ENCODE measurements around the gene SFMBT1.
A peak's percentile ranks its signal among the peaks of the same experiment; 100 is the strongest.
"Not testable (repeated sequence)": the region's sequence is repeated elsewhere in the genome, so short reads cannot be mapped to it uniquely, and the experiment has no call there.

The SFMBT1 gene

GRCh38 chr3:53038679-53039375 lies 7.0 kb downstream of the SFMBT1 start:
- no peak for DNase-seq (ENCODE audit: low read depth in 3 of 3)

- no peak for DNase-seq (ENCODE audit: low read depth in 3 of 3)
Observed at GRCh38 chr3:53035825-53036619, 9.9 kb downstream of the SFMBT1 start.

- DNase-seq (ENCODE audit: low read depth in 3 of 3) = not testable (repeated sequence)
Observed at GRCh38 chr3:53035018-53035417, 10.9 kb downstream of the SFMBT1 start.

DNA sequence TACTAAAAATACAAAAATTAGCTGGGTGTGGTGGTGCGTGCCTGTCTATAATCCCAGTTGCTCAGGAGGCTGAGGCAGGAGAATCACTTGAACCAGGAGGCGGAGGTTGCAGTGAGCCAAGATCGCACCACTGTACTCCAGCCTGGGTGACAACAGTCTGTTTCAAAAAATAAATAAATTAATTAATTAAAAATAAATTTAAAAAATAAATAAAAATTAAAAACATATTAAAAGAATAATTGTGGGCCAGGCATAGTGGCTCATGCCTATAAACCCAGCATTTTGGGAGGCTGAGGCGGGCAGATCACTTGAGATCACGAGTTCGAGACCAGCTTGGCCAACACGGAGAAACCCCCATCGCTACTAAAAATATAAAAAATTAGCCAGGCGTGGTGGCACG lies 11.5 kb downstream of the SFMBT1 start:
- not testable (repeated sequence) for DNase-seq (ENCODE audit: low read depth in 3 of 3)

DNA sequence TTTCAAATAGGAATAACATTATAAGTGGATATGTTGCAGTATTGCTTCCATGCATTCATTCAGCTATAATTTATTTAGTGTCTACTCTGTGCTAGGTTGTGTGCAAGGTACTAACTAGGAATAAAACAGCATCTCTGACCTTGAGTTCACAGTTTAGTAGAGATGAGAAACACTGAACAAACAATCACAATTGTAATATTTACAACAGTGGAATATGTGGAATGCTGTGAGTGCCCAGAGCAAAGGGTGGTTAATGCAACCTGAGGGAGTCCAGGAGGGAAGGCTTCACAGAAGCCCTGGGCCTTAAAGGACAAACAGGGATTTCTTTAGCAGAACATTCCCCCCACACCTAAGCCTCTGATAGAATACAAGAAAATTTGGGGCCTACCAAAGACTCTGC lies 13.3 kb downstream of the SFMBT1 start:
- no peak for DNase-seq (ENCODE audit: low read depth in 3 of 3)

DNA sequence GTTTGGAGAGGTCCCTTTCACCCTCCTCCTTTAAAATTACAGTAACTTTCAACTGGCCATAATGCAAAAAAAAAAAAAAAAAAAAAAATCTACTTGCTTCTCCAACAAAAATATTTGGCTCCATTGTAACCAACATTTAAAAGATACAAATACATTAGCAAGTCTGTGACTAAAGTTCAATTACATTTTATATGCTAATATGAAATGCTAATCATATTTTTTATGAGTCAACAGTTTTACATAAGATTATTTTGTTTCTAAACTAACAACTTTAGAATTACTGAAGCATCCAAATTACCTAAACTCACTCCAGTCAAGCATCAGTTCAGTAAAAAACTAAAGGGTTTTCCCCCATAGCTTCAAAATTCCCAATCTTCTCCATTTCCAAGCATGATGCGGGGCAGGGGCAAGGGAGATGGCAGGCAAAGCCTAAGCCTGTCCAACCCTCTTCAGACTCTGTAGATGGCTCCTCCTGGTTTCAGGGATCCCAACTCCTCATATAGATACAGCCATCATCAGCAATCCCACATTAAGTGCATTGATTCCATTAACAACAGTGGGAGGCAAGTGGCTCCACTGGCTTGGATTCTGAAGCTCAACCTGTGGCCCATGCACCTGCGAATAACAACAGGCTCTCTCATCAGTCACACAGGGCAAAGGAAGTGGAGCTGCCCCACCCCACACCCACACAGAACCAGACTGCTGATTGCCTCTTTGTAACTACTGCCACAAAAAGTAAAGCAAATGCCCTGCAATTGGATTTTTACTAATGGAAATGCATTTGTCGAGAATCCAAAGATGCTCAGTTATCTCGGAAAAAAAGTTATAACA lies 15.0 kb downstream of the SFMBT1 start:
- DNase-seq (ENCODE audit: low read depth in 3 of 3) = peak in 2 of 3 experiments; percentile 23 to 38

DNA sequence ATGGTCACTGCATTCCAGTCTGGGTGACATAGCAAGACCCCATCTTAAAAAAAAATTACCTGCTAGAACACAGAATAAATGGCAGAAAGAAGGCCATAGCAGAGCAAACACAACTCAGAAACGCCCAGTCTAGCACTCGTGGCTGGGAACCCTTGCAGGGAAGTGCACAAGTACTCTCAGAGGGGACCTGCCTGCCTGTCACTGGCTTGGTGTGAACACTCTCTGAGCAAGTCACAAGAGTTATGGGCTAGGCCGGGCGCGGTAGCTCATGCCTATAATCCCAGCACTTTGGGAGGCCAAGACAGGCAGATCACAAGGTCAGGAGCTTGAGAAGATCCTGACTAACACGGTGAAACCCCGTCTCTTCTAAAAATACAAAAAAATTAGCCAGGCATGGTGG lies 17.2 kb downstream of the SFMBT1 start:
- DNase-seq (ENCODE audit: low read depth in 3 of 3) = no peak

DNA sequence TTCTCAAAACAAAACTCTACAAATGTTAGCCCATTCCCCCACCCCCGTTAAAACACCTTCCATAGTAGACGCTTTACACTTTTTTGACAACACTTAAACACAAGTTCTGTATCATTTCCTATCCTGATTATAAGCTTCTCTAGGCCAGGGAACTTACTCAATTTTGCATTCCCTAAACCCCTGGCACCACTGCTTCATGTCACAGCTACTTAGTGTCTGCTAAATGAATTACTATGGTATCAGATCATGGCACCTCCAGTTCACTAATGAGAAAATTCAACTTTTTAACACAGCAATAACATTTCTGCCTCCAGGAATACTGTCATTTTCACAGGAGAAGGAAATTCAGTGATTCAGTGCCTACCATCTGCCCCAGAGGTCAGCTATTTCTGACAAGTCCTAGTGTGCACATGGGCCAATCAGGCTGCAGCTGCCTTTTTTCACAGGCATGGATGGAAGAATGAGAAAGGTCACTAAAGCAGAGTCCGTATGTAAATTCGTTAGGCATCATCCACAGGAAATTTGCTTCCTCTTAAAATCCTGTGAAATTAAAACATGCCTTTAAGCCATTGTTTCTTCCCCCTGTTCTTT lies 18.5 kb downstream of the SFMBT1 start:
- DNase-seq (ENCODE audit: low read depth in 3 of 3) = no peak

- no peak for DNase-seq (ENCODE audit: low read depth in 3 of 3)
Observed at GRCh38 chr3:53026382-53027162, 19.3 kb downstream of the SFMBT1 start.

- DNase-seq (ENCODE audit: low read depth in 3 of 3) = no peak
Observed at GRCh38 chr3:53024315-53024714, 21.6 kb downstream of the SFMBT1 start.

DNA sequence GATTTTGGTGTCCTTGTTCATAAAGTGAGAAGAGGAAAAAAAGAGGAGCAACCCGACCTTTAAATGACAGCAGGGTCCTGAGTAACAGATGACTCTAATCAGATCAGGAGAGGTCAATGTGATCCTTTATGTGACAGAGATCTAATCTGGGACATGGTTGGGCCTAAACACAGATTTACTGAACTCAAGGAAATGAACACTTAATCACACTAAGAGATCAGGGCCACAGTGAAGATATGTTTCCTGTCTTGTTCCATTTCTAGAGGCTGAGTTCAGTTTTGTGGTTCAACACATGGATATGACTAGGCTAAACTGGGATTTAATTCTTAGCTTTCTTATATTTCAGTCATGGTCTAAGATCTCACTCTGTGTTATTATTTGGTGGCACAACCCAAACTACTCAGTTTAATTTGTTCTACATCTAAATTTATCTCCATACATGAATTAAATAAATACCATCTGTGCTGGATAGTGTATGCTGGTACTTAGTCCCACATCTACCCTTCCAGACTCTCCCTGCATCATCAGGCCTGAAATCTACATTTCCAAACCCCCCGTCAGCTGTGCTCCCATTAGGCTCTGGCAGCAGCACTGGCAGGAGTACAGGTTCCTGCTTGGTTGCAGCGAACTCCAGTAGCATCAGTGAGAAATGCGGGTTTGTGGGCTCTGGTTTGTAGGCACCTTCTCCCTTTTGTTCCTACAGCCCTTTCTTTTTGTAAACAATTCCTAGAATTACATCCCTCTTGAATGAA lies 22.6 kb downstream of the SFMBT1 start:
- DNase-seq (ENCODE audit: low read depth in 3 of 3) = no peak

GRCh38 chr3:53022647-53023046 lies 23.2 kb downstream of the SFMBT1 start:
- DNase-seq (ENCODE audit: low read depth in 3 of 3) = no peak

- no peak for DNase-seq (ENCODE audit: low read depth in 3 of 3)
Observed at GRCh38 chr3:53016236-53016635, 29.6 kb downstream of the SFMBT1 start.

- no peak for DNase-seq (ENCODE audit: low read depth in 3 of 3)
Observed at GRCh38 chr3:53011324-53011723, 34.5 kb downstream of the SFMBT1 start.

GRCh38 chr3:53009826-53010539 lies 35.9 kb downstream of the SFMBT1 start:
- no peak for DNase-seq (ENCODE audit: low read depth in 3 of 3)

GRCh38 chr3:53008932-53009331 lies 36.9 kb downstream of the SFMBT1 start:
- DNase-seq (ENCODE audit: low read depth in 3 of 3) = no peak

DNA sequence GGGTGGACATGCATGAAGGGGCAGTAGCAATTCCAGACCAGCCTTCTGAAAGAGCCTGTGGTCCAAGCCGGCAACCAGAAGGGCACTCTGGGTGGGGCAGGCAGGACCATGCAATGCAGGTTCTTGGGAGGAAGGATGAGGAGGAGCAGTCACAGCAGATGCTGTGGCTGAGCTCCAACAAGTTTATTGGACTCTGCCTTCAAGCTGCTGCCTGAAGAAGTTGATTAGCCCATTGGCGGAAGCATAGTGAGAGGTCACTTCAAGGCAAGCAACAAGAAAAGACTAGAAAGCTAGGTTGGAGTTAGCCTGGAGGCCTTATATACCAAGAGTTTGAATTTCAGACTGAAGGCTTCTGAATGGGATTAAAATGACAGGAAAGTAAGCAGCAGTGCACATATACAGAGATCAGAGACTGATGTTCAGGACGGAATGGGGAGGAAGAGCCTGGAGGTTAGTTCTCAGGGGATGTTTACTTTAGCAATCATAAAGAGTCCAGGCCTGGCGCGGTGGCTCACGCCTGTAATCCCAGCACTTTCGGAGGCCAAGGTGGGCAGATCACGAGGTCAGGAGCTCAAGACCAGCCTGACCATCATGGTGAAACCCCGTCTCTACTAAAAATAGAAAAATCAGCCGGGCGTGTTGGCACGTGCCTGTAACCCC lies 39.9 kb downstream of the SFMBT1 start:
- DNase-seq (ENCODE audit: low read depth in 3 of 3) = no peak

DNA sequence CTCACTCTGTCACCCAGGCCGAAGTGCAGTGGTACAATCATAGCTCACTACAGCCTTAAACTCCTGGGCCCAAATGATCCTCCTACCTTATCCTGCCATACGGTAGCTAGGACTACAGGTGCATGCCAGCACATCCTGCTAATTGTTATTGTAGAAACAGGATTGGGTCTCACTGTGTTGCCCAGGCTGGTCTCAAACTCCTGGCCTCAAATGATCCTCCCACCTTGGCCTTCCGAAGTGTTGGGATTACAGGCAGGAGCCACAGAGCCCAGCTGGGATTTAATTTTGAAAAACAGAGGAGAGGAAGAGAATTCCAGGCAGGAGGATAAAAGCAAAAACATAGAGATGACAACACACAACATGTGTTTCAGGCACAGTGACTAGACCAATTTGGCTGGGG lies 40.5 kb downstream of the SFMBT1 start:
- DNase-seq (ENCODE audit: low read depth in 3 of 3) = no peak

DNA sequence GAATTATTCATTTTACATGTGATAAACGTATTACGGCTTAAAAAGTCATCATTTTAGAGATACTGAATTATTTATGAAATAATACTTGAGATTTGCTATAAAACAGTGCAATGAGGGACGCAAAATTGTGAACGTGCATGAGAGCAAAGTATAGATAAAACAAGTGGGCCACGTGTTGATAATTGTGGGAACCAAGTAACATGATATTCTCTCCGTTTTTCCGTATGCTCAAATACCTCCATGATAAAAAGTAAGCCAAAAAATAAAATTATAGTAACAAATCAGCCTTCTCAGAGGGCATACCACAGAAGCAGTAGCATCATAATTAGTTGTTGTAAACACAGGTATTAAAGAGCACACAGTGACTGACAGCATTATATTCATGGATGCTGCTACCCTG lies 42.6 kb downstream of the SFMBT1 start:
- no peak for DNase-seq (ENCODE audit: low read depth in 3 of 3)

All from stimulated activated CD4-positive, alpha-beta T cell treated with anti-CD3 and anti-CD28 coated beads, TNF-alpha, amount 100 ng/mL, for 4 hours (primary cell).